Stimulated activated CD4-positive, alpha-beta T cell treated with anti-CD3 and anti-CD28 coated beads, Interleukin-2, amount 100 ng/mL, for 24 hours (primary cell): ENCODE data around the gene HOXA1.

Experiments
- DNase-seq, 2 donors: peaks; one replicate each; pipeline ENCODE4 v3.0.0-alpha.2; 2020

HOXA1 gene

GRCh38 chr7:27116031-27116961 is 20.5 kb upstream of the HOXA1 start:
- DNase-seq: no peak

GRCh38 chr7:27115221-27116026 is 19.6 kb upstream of the HOXA1 start:
- no peak for DNase-seq

- DNase-seq: no peak
These were observed 19.1 kb upstream of the HOXA1 start for GRCh38 chr7:27114881-27115220.

- DNase-seq: no peak
These were observed 18.4 kb upstream of the HOXA1 start for GRCh38 chr7:27113991-27114769.

- DNase-seq: no peak
These were observed 17.5 kb upstream of the HOXA1 start for GRCh38 chr7:27112955-27113949.

- no peak for DNase-seq
These were observed 16.6 kb upstream of the HOXA1 start for GRCh38 chr7:27112361-27112760.

GRCh38 chr7:27111751-27112277 is 16.0 kb upstream of the HOXA1 start:
- no peak for DNase-seq

GRCh38 chr7:27111042-27111750 is 15.4 kb upstream of the HOXA1 start:
- DNase-seq: no peak

- DNase-seq: no peak
These were observed 14.6 kb upstream of the HOXA1 start for GRCh38 chr7:27110186-27111031.

GRCh38 chr7:27109466-27110185 is 13.8 kb upstream of the HOXA1 start:
- no peak for DNase-seq

- DNase-seq: no peak
These were observed 12.8 kb upstream of the HOXA1 start for GRCh38 chr7:27108390-27109127.

GRCh38 chr7:27107391-27108381 is 11.9 kb upstream of the HOXA1 start:
- DNase-seq: no peak

- DNase-seq: no peak
These were observed 11.1 kb upstream of the HOXA1 start for GRCh38 chr7:27106901-27107240.

- no peak for DNase-seq
These were observed 10.5 kb upstream of the HOXA1 start for GRCh38 chr7:27106181-27106900.

GRCh38 chr7:27105301-27106031 is 9.7 kb upstream of the HOXA1 start:
- no peak for DNase-seq
